Superior temporal gyrus (tissue), 1 donor: ENCODE data around the gene PIK3AP1.

Experiments
- DNase-seq: peaks from one replicate; pipeline ENCODE4 v3.0.0-alpha.2; 2016; ENCODE audit errors: extremely low spot score

The PIK3AP1 gene

DNA sequence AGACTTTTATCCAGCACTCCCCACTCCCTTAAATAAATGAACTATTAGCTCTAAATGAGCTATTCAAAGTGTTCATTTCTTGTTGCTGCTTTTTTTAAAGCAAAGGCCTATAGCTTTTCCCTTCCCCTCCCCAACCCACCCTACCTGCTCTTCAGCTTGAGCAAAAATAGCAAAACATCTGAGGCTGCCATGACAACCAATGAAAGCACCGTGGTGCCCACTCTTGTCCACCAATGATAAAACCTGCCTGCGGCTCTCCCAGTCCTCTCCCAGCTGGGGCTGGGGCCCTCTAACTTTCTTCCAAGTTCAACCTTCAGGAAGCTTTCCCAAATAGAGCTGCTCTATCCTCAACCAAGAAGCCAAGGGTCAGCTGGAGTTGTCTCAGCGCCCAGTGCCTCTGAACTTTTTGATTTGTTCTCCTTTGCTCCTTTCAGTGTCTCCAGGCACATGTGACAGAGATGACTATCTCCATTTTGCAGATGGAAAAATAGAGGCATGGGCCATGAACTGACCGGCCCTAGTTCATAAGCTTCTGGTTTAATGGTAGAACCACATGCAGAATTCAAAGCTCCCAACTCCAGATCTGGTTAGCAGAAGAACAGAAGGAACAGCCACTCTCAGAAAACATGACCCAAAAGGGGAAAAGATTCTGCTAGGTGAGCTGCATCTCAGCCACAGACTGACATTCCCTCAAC is 47.7 kb downstream of the PIK3AP1 start:
- no peak for DNase-seq

GRCh38 chr10:96671211-96671890 is 49.0 kb downstream of the PIK3AP1 start:
- DNase-seq = no peak

GRCh38 chr10:96670786-96671185 is 49.5 kb downstream of the PIK3AP1 start:
- no peak for DNase-seq

DNA sequence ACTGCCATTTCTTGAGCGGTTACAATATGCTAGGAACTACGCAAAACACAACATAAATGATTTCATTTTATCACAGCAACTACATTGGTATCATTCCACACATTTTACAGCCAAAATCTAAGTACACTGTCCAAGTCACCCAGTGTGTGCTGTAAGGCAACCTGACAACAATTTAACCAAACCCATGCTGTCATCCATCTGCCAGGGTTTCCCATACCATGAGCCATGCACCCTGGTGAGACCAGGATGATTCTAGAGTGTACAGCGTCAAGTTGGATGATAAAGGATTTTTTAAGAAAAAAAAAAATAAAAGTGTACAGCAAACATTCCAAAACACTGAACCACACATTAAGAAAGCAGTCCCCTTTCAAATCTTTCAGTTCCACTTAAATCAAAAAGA is 52.9 kb downstream of the PIK3AP1 start:
- DNase-seq = no peak

DNA sequence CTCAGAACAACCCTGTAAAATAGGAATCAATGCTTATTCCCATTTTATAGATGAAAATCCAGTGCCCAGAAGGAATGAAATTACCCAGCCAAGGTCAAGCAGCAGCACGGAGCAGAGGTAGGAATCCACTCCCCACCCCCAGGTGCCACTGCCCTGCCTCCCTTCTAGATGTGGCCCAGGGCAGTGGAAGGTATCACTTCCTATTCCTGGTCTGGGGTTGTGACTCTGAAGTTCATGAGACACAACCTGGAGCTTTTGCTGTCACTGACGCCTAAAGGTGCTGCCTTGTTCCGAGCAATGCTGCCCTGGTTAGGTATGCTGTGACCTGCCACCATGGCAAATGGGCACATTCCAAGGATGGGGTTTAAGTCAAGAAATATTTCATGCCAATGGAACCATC is 53.6 kb downstream of the PIK3AP1 start:
- no peak for DNase-seq

- no peak for DNase-seq
Measured at GRCh38 chr10:96665306-96665705, 55.0 kb downstream of the PIK3AP1 start.

- no peak for DNase-seq
Measured at GRCh38 chr10:96664563-96664962, 55.8 kb downstream of the PIK3AP1 start.

GRCh38 chr10:96663797-96664196 is 56.5 kb downstream of the PIK3AP1 start:
- no peak for DNase-seq

DNA sequence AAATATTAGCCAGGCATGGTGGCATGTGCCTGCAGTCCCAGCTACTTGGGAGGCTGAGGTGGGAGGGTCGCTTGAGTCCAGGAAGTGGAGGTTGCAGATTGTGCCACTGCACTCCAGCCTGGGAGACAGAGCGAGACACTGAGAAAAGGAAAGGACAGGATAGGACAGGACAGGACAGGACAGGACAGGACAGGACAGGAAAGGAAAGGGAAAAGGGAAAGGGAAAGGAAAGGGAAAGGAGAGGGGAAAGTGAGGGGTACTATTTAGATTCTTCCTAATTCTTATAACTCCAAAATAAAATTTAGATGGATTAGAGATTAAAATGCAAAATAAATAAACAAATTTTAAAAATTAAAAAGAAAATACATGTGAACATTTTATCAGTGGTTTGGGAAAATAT is 58.7 kb downstream of the PIK3AP1 start:
- no peak for DNase-seq

- no peak for DNase-seq
Measured at GRCh38 chr10:96660297-96660696, 60.0 kb downstream of the PIK3AP1 start.

- DNase-seq = no peak
Measured at GRCh38 chr10:96658844-96659243, 61.5 kb downstream of the PIK3AP1 start.

GRCh38 chr10:96657385-96657784 is 62.9 kb downstream of the PIK3AP1 start:
- DNase-seq = no peak

GRCh38 chr10:96656839-96657238 is 63.5 kb downstream of the PIK3AP1 start:
- no peak for DNase-seq

- no peak for DNase-seq
Measured at GRCh38 chr10:96656198-96656577, 64.1 kb downstream of the PIK3AP1 start.

- DNase-seq = no peak
Measured at GRCh38 chr10:96655461-96656197, 64.7 kb downstream of the PIK3AP1 start.

GRCh38 chr10:96651998-96652431 is 68.3 kb downstream of the PIK3AP1 start:
- no peak for DNase-seq

GRCh38 chr10:96650958-96651357 is 69.4 kb downstream of the PIK3AP1 start:
- no peak for DNase-seq

GRCh38 chr10:96648297-96648696 is 72.0 kb downstream of the PIK3AP1 start:
- DNase-seq = no peak

DNA sequence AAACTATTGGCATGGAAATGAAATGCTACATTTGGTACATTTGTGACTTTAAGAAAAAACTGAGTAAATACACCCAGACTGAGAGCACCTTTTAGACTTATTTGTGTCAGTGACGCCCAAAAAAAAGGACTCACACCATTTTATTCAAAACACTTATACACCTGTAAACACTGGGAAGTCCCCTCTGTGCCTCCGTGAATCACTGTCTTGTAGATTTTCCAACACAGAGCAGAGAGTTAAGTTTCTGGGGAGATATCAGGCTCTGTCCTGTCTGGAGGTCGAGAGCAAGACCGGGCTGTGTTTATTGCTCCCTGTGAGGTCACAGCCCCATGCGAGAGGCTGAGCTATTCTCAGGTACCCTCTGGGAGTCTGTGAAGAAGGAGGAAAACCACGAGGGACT is 72.8 kb downstream of the PIK3AP1 start:
- no peak for DNase-seq

- no peak for DNase-seq
Measured at GRCh38 chr10:96646751-96647166, 73.6 kb downstream of the PIK3AP1 start.

- DNase-seq = no peak
Measured at GRCh38 chr10:96646301-96646700, 74.0 kb downstream of the PIK3AP1 start.

- DNase-seq = no peak
Measured at GRCh38 chr10:96645191-96645721, 75.1 kb downstream of the PIK3AP1 start.

DNA sequence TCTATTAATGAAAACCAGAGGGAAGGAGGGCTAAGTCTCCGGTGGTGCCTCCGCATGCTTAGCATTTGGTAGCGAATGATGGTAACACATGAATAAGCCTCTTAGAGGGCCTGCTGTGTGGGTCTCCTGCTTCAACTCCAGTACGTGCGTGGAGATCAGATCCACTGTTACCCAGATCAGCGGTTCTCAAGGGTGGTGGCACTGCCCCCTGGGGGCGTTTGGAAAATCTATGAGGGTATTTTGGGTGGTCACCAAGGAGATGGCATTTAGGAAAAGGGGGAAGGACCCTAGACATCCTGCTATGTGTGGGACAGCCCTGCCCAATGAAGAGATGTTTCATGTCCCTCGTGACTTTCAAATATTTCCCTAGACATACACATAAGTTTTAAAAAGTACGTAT is 76.4 kb downstream of the PIK3AP1 start:
- DNase-seq = no peak
